NCI-H1694 (cell line): ENCODE data around the gene PTPRU.
"Not testable (repeated sequence)": the region's sequence is repeated elsewhere in the genome, so short reads cannot be mapped to it uniquely, and the experiment has no call there.

Experiments
- DNase-seq: peaks from one replicate; lab custom pipeline; 2025; lab: John Stamatoyannopoulos, UW

Gene PTPRU

GRCh38 chr1:29222260-29222659 lies 14.1 kb upstream of the PTPRU start:
- DNase-seq, result not testable (repeated sequence)

GRCh38 chr1:29222686-29223085 lies 13.6 kb upstream of the PTPRU start:
- no peak for DNase-seq

GRCh38 chr1:29223521-29223920 lies 12.8 kb upstream of the PTPRU start:
- DNase-seq, result no peak

- no peak for DNase-seq
Measured at GRCh38 chr1:29224356-29224837, 11.9 kb upstream of the PTPRU start.

- no peak for DNase-seq
Measured at GRCh38 chr1:29225361-29225760, 11.0 kb upstream of the PTPRU start.

GRCh38 chr1:29227511-29227910 lies 8.8 kb upstream of the PTPRU start:
- DNase-seq, result no peak

GRCh38 chr1:29230204-29230552 lies 6.1 kb upstream of the PTPRU start:
- DNase-seq, result no peak

GRCh38 chr1:29230553-29231378 lies 5.6 kb upstream of the PTPRU start, which contains the start of gene MECR:
Gene MECR (minus strand): TSS chr1:29230934. CDS start chr1:29230906, 28 bp downstream.
- peak; percentile 64 for DNase-seq

GRCh38 chr1:29232387-29232786 lies 3.9 kb upstream of the PTPRU start:
- no peak for DNase-seq

GRCh38 chr1:29233693-29234092 lies 2.6 kb upstream of the PTPRU start:
- DNase-seq, result no peak

- no peak for DNase-seq
Measured at GRCh38 chr1:29234471-29234870, 1.9 kb upstream of the PTPRU start.

- not testable (repeated sequence) for DNase-seq
Measured at GRCh38 chr1:29234881-29235280, 1.4 kb upstream of the PTPRU start.

- DNase-seq, result no peak
Measured at GRCh38 chr1:29236712-29237128, 398 bp downstream of the PTPRU start.

GRCh38 chr1:29237129-29237821 lies 953 bp downstream of the PTPRU start:
- DNase-seq, result no peak

GRCh38 chr1:29237852-29238619 lies 1.7 kb downstream of the PTPRU start:
- DNase-seq, result no peak

GRCh38 chr1:29238620-29239002 lies 2.3 kb downstream of the PTPRU start:
- DNase-seq, result no peak

- DNase-seq, result no peak
Measured at GRCh38 chr1:29239142-29239541, 2.8 kb downstream of the PTPRU start.

- DNase-seq, result peak; percentile 48
Measured at GRCh38 chr1:29240400-29240837, 4.1 kb downstream of the PTPRU start.

GRCh38 chr1:29240986-29241385 lies 4.7 kb downstream of the PTPRU start:
- DNase-seq, result no peak

GRCh38 chr1:29243023-29243870 lies 6.9 kb downstream of the PTPRU start:
- no peak for DNase-seq

GRCh38 chr1:29243871-29244200 lies 7.5 kb downstream of the PTPRU start:
- DNase-seq, result no peak

GRCh38 chr1:29245261-29245660 lies 8.9 kb downstream of the PTPRU start:
- no peak for DNase-seq
